ENCODE data around the gene SCTR. TPM values are rescaled to one million over a fixed set of nuclear protein-coding genes. Genes with fewer than 3 reads are reported as not detected.
"Not testable (repeated sequence)": the region's sequence is repeated elsewhere in the genome, so short reads cannot be mapped to it uniquely, and the experiment has no call there.

Gene SCTR
- total RNA-seq, 1 donor = not detected

DNA sequence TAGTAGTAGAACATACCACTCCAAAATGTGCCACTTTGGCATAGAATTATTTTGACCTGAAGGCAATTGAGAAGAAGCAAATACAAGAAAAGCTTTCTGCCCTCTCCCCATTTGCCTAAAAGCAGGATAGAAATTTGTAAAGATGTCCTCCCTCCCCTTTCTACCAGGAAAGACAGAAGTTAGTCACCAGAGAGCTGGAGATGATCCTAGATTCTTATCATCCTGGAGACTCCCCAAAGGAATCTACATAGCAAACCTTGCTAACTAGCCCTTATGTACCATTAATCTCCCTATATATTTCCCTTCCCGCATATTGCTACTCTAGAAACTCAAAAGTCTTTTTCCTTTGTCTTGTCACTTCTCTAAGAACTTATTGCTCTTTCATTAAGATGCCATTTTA is 105.2 kb downstream of the SCTR start:
- Histone ChIP-seq H3K4me3 (ENCODE audit: low read length) (no peak overlapping the region), H3K4me1 (ENCODE audit: insufficient read depth, low read length) (no peaks in the 10 kb centered on the region), H3K9me3 (ENCODE audit: low read depth, low read length) (no peaks in the 10 kb centered on the region), H3K27me3 (ENCODE audit: insufficient read depth, low read length) (peaks cover 9% of the 10 kb centered on the region)

DNA sequence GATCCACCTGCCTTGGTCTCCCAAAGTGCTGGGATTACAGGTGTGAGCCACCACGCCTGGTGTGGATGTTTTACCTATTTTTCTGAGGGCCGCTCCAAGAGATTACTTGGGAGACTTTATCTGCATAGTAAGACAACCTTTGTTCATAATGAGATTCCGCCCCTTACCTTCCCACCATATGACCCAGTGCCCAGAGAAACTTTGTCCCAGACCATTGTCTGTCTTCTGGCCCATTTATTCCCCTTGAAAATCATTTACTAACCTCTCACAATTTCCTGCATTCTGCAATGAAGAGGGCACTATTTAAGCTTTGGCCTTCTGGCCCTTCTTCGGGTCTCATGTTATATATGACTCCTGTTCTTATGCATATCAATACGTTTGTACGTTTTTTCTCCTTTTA is 106.4 kb downstream of the SCTR start:
- H3K9me3 ChIP-seq (ENCODE audit: low read depth, low read length) = no peaks in the 10 kb centered on the region
- no peak overlapping the region for H3K4me3 ChIP-seq (ENCODE audit: low read length)
- H3K4me1 ChIP-seq (ENCODE audit: insufficient read depth, low read length) = no peaks in the 10 kb centered on the region
- peaks cover 5% of the 10 kb centered on the region for H3K27me3 ChIP-seq (ENCODE audit: insufficient read depth, low read length)

DNA sequence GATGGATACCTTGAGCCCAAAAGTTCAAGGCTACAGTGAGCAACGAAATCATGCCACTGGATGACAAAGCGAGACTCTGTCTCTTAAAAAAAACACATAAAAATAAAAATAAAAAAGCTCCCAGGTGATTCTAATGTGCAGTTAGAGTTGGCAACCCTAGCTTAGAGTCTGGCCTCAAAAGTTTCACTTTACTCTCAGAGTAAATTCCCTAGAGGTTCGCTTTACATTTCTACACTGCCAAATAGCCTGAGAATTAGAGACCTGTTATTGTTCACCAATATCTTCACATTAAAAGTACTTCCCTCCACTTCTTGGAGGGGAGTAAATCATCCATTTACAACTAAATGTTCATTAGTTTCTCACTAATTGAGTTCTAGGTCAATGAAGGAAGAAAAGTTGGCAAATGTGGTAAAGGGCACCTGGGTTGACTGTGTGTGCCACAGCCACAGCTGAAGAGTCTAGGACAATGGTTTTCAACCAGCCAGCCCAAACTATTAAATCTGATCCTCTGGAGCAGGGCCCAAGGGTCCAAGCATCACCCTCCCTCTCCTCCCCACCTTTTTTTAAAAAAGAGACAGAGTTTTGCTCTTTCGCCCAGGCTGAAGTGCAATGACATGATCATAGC is 107.9 kb downstream of the SCTR start:
- no peaks in the 10 kb centered on the region for H3K4me1 ChIP-seq (ENCODE audit: insufficient read depth, low read length)

DNA sequence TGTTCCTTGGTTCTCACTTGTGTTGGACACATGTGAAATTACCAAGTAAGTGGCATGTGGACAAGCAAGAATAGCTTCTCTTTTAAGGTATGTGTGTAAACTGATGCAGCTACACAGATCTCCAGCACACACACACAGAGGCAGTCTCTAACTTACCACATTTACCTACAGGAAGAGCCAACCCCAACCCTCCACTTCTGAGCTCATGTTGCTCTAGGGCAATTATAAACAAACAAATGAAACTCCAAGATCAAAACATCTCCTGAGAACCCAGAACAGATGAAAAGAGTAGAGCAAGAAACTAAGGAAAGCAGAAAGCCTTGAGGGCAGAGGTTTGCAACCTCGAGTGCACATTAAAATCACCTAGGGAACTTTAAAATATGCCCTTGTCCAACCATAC is 108.7 kb downstream of the SCTR start:
- Histone ChIP-seq H3K9me3 (ENCODE audit: low read depth, low read length) (no peaks in the 10 kb centered on the region), H3K4me1 (ENCODE audit: insufficient read depth, low read length) (no peaks in the 10 kb centered on the region), H3K4me3 (ENCODE audit: low read length) (no peak overlapping the region), H3K27me3 (ENCODE audit: insufficient read depth, low read length) (no peaks in the 10 kb centered on the region)

More for the DNA sequence above, 107.9 kb downstream of the SCTR start:
- H3K9me3 ChIP-seq (ENCODE audit: low read depth, low read length) = no peaks in the 10 kb centered on the region
- H3K4me3 ChIP-seq (ENCODE audit: low read length) = no peak overlapping the region
- H3K27me3 ChIP-seq (ENCODE audit: insufficient read depth, low read length) = peaks cover 5% of the 10 kb centered on the region

DNA sequence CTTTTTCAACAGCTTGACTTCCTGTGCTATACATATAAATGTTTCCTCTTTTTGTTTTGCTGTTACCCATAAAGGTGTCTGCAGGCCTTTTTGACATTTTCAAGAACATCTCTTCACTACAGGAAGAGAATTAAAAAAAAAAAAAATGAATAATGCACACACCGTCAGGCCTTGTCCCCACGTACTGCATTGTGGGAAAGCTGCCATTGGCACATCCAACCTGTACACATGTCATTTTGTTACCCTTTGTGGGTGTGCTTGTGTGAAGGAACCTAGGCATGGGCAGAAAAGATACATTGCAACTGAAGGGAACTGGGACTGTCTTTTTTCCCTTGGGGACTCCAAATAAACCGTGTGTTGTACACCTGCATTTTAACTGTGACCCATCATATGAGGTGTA is 109.4 kb downstream of the SCTR start:
- Histone ChIP-seq H3K27me3 (ENCODE audit: insufficient read depth, low read length) (no peaks in the 10 kb centered on the region), H3K4me1 (ENCODE audit: insufficient read depth, low read length) (no peaks in the 10 kb centered on the region), H3K9me3 (ENCODE audit: low read depth, low read length) (no peaks in the 10 kb centered on the region), H3K4me3 (ENCODE audit: low read length) (no peak overlapping the region)

DNA sequence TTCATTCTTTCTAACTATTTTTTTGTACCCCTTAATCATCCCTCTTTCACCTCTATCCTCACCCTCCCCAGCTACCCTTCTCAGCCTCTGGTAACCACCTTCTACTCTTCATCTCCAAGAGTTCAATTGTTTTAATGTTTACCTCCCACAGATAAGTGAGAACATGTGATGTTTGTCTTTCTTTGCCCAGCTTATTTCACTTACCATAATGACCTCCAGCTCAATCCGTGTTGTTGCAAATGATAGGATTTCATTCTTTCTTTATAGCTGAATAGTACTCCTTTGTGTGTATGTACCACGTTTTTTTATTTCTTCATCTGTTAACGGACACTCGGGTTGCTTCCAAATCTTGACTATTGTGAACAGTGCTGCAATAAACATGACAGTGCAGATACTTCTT is 114.8 kb downstream of the SCTR start:
- no peaks in the 10 kb centered on the region for H3K27me3 ChIP-seq (ENCODE audit: insufficient read depth, low read length)
- no peaks in the 10 kb centered on the region for H3K4me1 ChIP-seq (ENCODE audit: insufficient read depth, low read length)
- H3K4me3 ChIP-seq (ENCODE audit: low read length) = no peak overlapping the region
- no peaks in the 10 kb centered on the region for H3K9me3 ChIP-seq (ENCODE audit: low read depth, low read length)

DNA sequence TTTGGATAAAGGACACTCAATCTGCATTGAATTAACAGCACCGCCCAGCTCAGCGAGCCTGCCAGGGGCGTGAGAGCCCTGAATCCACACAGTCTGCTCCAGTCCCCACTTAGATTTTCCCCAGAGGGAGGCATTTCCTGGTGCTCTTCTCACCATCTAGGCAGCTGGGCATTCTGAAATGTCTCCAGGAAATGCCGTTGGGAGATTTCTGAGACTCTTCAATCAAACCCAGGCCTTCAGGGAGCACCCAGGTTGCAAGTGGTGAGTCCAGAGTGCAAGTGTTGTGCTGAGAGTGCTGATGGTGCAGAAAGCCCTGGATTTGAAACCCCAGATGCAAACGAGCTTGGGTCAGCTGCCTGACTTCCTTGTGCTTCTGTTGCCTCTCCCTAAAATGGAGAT is 116.1 kb downstream of the SCTR start:
- Histone ChIP-seq H3K9me3 (ENCODE audit: low read depth, low read length) (no peaks in the 10 kb centered on the region), H3K27me3 (ENCODE audit: insufficient read depth, low read length) (no peaks in the 10 kb centered on the region), H3K4me3 (ENCODE audit: low read length) (no peak overlapping the region), H3K4me1 (ENCODE audit: insufficient read depth, low read length) (no peaks in the 10 kb centered on the region)

DNA sequence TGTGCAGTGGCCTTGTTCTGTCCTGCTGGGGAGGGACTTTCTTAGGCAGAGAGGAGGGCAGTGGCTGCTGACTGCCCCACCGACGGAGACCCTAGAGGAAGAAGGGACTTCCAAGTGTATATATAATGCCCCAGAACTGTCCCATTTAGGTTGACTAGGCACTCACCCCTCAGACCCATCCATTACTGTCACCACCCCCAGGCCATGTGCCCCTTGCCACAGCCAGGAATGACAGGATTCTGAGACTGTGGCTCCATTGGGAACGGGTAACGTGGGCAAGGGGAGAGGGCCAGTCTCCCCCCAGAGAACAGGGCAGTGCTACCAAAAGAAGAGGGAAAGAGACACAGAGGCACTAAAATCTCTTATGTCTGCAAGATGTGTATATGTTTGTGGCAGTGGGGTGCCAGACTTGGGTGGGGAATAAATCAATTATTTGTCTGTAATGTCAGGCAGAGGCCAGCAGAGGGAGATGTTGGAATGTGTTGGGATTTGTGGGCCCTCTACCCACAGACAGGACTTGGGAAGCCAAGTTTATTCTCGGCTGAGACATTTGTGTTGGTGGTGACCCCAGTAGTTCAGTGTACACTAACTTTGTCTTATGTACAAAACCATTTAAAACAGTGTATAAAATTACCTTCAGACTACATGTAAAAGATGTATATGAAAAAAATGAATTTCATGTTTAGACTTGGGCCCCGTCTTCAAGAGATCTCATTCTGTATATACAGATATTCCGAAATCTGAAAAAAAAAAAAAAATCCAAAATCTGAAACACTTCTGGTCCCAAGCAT is 116.7 kb downstream of the SCTR start:
- H3K27me3 ChIP-seq (ENCODE audit: insufficient read depth, low read length) = no peaks in the 10 kb centered on the region
- H3K4me1 ChIP-seq (ENCODE audit: insufficient read depth, low read length) = no peaks in the 10 kb centered on the region
- no peak overlapping the region for H3K4me3 ChIP-seq (ENCODE audit: low read length)
- H3K9me3 ChIP-seq (ENCODE audit: low read depth, low read length) = no peaks in the 10 kb centered on the region

DNA sequence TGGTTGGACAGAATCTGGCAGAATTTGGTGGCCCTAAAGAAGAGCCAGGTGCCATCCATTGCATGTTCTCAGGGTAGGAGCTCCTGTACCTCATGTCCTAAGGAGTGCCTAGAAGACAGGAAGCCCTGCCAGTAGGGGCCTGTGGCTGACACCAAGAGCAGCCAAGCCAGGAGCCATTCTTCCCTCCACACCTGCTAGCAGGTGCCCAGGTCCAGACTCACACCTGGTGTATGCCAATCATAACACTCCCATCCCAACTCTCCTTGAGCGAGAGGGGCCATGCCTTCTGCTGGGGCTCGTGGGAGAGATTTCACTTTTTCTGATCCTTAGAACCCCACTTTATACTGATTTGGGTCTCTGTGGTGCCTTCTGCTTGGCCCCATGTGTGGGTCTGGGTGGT is 119.1 kb downstream of the SCTR start:
- H3K4me1 ChIP-seq (ENCODE audit: insufficient read depth, low read length) = no peaks in the 10 kb centered on the region
- H3K27me3 ChIP-seq (ENCODE audit: insufficient read depth, low read length) = no peaks in the 10 kb centered on the region
- H3K4me3 ChIP-seq (ENCODE audit: low read length) = no peak overlapping the region
- H3K9me3 ChIP-seq (ENCODE audit: low read depth, low read length) = no peaks in the 10 kb centered on the region

DNA sequence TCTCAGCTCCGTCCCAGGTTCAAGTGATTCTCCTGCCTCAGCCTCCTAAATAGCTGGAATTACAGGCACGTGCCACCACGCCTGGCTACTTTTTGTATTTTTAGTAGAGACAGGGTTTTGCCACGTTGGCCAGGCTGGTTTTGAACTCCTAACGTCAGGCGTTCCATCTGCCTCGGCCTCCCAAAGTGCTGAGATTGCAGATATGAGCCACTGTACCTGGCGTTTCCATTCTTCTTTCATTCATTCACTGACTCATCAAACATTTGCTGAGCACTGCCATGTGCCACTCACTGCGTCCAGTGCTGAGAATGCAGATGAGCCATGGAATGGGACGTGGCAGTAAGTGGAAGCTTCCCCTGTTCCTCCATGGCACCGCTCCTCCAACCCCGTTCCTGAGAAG is 120.7 kb downstream of the SCTR start:
- H3K4me1 ChIP-seq (ENCODE audit: insufficient read depth, low read length); H3K27me3 ChIP-seq (ENCODE audit: insufficient read depth, low read length); H3K4me3 ChIP-seq (ENCODE audit: low read length); H3K9me3 ChIP-seq (ENCODE audit: low read depth, low read length): not testable (repeated sequence)

DNA sequence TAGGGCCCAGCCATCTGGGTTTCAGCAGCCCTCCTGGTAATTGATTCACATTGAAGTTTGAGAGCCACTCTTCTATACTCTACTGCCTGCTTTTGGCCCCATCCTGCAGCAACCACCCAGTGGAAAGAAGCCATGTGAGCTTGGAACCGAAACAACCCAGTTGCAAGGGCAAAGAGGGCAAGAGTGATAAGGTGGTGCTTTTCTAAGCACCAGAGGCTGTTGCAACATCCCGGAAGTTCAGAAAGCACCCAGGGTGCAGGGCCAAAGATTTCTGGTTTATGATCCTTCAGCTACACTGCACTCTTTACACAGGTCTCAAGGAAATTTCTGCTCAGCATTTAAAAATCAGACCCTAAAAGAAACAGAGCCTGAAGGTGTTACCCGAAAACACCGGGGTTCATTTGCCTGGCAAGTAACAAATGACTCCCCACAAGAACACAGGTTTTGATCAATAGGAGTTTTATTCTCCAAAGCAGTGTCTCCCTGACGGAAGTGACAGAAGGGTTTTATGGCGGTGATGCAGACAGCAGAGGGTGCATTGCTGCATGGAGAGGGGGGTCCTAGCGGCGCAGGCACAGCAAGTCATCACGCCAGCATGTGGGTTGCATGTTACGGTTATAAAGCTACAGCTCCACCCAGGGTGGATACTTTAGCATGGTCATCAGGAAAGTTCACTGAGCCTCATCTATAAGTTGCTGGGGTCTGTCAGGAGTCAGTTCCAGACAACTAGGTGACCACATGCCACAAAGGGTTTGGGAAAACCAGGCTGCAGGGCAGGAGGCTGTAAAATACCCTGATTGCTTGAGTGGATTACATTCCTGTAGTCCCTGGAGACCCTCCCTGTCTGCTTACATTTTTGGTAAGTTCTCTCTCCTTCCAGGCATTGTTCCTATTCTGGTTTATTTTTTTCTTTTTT is 121.4 kb downstream of the SCTR start:
- no peak overlapping the region for H3K4me3 ChIP-seq (ENCODE audit: low read length)

DNA sequence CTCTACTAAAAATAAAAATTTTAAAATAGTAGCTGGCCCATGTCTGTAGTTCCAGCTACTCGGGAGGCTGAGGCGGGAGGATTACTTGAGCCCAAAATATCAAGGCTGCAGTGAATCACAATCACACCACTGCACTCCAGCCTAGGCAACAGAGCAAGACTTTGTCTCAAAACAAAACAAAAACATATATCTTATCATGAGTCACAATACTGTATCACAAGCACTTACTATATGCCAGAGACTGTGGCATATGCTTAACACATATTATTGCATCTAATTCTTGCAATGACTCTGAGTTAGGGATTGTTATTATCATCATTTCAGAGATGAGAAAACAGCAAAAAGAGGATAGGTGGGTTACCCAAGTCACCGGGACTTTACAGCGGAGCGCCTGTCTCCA is 122.2 kb downstream of the SCTR start:
- H3K9me3 ChIP-seq (ENCODE audit: low read depth, low read length) = no peaks in the 10 kb centered on the region
- no peak overlapping the region for H3K4me3 ChIP-seq (ENCODE audit: low read length)
- no peaks in the 10 kb centered on the region for H3K4me1 ChIP-seq (ENCODE audit: insufficient read depth, low read length)
- no peaks in the 10 kb centered on the region for H3K27me3 ChIP-seq (ENCODE audit: insufficient read depth, low read length)

More for the DNA sequence above, 121.4 kb downstream of the SCTR start:
- Histone ChIP-seq H3K9me3 (ENCODE audit: low read depth, low read length) (no peaks in the 10 kb centered on the region), H3K4me1 (ENCODE audit: insufficient read depth, low read length) (no peaks in the 10 kb centered on the region), H3K27me3 (ENCODE audit: insufficient read depth, low read length) (no peaks in the 10 kb centered on the region)

DNA sequence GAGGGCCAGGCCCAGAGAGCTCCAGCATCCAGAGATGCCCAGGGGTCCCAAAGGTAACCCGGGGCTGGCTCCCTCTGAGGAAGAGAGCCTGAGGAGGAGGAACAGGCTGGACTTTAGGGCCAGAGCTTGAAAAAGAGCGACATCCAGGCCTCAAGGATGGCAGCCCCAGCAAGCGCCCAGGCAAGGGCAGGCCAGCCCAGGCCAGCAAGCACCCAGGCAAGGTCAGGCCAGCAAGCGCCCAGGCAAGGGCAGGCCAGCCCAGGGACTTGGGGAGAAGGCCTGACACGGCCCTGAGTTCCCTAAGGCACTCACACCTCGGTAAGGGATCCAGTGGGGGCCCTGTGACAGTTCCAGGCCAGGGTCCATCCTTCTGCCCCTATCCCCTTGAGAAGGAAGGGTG is 127.1 kb downstream of the SCTR start:
- H3K27me3 ChIP-seq (ENCODE audit: insufficient read depth, low read length) = no peaks in the 10 kb centered on the region
- no peak overlapping the region for H3K4me3 ChIP-seq (ENCODE audit: low read length)
- no peaks in the 10 kb centered on the region for H3K4me1 ChIP-seq (ENCODE audit: insufficient read depth, low read length)
- H3K9me3 ChIP-seq (ENCODE audit: low read depth, low read length) = no peaks in the 10 kb centered on the region

DNA sequence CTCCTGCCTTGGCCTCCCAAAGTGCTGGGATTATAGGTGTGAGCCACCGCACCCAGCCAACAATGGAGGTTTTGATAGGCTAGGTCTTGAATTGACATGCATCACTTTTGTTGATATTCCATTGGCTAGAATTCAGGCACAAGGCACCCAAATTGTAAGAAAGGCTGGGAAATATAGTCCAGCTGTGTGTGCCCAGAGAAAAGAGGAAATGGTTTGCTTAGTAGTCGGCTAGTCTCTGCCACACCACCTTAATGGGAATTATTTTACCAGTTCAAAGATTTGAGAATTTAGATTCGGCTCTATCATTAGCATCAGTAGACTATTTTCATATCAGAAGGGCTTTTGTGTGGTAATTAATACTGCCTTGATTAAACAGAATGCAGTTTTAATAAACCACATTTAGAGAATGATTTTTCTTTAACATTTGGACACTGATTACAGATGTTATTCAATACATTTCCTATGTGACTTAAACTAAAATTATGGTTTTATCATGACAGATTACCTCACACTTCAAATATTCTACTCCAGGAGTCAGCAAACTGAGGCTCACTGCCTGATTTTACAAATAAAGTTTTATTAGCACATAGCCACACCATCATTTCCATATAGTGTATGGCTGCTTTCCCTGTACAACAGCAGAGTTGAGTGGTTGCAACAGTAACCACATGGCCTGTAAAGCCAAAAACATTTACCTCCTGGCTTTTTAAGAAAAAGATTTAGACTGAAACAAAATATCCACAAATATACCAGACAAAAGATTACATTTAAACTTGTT is 130.1 kb downstream of the SCTR start:
- no peaks in the 10 kb centered on the region for H3K9me3 ChIP-seq (ENCODE audit: low read depth, low read length)
- H3K4me1 ChIP-seq (ENCODE audit: insufficient read depth, low read length) = peaks cover 7% of the 10 kb centered on the region
- H3K27me3 ChIP-seq (ENCODE audit: insufficient read depth, low read length) = no peaks in the 10 kb centered on the region
- H3K4me3 ChIP-seq (ENCODE audit: low read length) = no peak overlapping the region
